Skeletal muscle satellite cell (primary cell): ENCODE results near the gene EIF4G3.
A peak's percentile ranks its signal among the peaks of the same experiment; 100 is the strongest.

Experiments used
- H3K27me3 ChIP-seq: 2 replicates; pipeline ENCODE4 v1.7.0; 2013; ENCODE audit warnings: low read length; ENCODE audit not compliant: control insufficient read depth, insufficient read depth
- H3K36me3 ChIP-seq: 2 replicates; pipeline ENCODE4 v1.7.0; 2013; ENCODE audit warnings: mild to moderate bottlenecking, control low read depth, low read length; ENCODE audit not compliant: insufficient read depth
- H3K4me1 ChIP-seq: 2 replicates; pipeline ENCODE4 v1.7.0; 2013; ENCODE audit warnings: low read length; ENCODE audit not compliant: control insufficient read depth, insufficient read depth
- H3K4me2 ChIP-seq: 2 replicates; pipeline ENCODE4 v1.7.0; 2013; ENCODE audit warnings: mild to moderate bottlenecking, low read length
- H3K4me3 ChIP-seq: 2 replicates; pipeline ENCODE4 v1.7.0; 2013; ENCODE audit warnings: low read length
- H3K9ac ChIP-seq: 2 replicates; pipeline ENCODE4 v1.7.0; 2013; ENCODE audit warnings: mild to moderate bottlenecking, low read depth, low read length, moderate library complexity
- H3K9me3 ChIP-seq: replicated peaks from 2 replicates; pipeline ENCODE4 v1.7.0; 2013; ENCODE audit warnings: mild to moderate bottlenecking, control low read depth, low read length

Gene EIF4G3

DNA sequence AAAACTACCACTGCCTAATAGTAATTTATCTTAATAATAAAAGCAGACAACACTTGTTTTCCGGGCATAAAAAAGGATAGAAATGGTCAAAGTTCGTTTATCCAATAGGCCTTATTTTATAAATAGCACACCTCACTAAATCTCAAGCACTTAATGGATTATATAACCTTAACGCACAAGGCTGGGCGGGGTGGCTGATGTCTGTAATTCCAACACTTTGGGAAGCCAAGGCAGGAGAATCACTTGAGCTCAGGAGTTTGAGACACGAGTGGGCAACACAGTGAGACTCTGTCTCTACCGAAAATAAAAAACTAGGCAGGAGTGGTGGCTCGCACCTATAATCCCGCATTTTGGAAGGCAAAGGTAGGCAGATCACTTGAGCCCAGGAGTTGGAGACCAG lies 12.4 kb downstream of the EIF4G3 start:
- Histone ChIP-seq H3K36me3 (peaks cover 50% of the 10 kb centered on the region), H3K9ac (no peak overlapping the region)

DNA sequence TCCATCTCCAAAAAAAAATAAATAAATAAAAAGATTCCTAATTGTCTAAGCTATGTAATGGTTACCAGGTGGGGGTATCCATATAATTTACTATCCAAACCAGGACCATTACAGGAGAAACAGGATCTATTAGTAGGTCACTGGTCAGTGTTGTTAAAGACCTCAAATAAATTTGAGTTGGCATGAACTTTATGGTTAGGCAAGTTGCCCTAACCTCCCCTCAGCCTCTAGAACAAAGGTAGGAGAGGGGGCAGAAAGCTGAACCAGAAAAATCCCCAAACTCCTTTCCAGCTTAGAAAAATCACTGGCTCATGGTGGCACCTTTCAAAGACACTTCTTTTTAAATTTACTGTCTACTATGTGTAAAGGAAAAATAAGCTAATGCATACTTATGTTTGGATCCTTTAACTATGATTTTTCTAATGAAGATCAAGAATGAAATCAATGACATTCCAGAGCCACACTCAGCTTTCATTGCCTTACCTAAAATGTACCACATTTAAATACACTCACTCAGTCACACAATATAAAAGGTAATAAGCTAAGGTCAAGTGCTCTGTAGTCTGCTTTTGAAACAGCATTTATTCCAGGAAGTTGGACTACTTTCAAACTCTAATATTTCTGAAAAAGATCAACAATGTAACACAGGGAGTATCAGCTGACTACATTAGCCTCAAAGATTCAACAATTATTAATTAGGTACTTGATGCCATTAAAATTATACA lies 13.8 kb downstream of the EIF4G3 start:
- Histone ChIP-seq H3K36me3 (peaks cover 42% of the 10 kb centered on the region), H3K4me1 (peaks cover 3% of the 10 kb centered on the region), H3K4me2 (no peak overlapping the region), H3K9me3 (no peaks in the 10 kb centered on the region), H3K9ac (no peak overlapping the region), H3K4me3 (no peak overlapping the region), H3K27me3 (no peaks in the 10 kb centered on the region)

More for the DNA sequence above, 12.4 kb downstream of the EIF4G3 start:
- no peaks in the 10 kb centered on the region for H3K9me3 ChIP-seq
- no peaks in the 10 kb centered on the region for H3K27me3 ChIP-seq
- peaks cover 3% of the 10 kb centered on the region for H3K4me1 ChIP-seq
- no peak overlapping the region for H3K4me3 ChIP-seq
- no peak overlapping the region for H3K4me2 ChIP-seq

DNA sequence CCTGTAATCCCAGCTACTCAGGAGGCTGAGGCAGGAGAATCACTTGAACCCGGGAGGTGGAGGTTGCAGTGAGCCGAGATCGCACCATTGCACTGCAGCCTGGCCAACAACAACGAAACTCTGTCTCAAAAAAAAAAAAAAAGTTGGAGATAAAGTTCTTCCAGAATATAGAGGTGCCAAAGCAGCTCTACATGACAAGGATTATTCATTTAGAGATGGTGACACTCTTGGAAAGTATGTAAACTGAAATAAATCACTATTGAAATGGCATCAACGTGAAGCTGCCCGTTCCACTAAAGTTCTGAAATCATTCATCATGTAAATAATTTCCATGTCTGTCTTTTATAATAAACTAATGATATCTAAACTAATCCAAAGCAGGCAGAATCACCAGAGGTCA lies 14.9 kb downstream of the EIF4G3 start:
- H3K4me3 ChIP-seq, result no peak overlapping the region
- H3K9ac ChIP-seq, result no peak overlapping the region
- H3K4me1 ChIP-seq, result peaks cover 3% of the 10 kb centered on the region
- no peaks in the 10 kb centered on the region for H3K27me3 ChIP-seq
- H3K36me3 ChIP-seq, result peaks cover 33% of the 10 kb centered on the region
- no peaks in the 10 kb centered on the region for H3K9me3 ChIP-seq
- H3K4me2 ChIP-seq, result no peak overlapping the region

DNA sequence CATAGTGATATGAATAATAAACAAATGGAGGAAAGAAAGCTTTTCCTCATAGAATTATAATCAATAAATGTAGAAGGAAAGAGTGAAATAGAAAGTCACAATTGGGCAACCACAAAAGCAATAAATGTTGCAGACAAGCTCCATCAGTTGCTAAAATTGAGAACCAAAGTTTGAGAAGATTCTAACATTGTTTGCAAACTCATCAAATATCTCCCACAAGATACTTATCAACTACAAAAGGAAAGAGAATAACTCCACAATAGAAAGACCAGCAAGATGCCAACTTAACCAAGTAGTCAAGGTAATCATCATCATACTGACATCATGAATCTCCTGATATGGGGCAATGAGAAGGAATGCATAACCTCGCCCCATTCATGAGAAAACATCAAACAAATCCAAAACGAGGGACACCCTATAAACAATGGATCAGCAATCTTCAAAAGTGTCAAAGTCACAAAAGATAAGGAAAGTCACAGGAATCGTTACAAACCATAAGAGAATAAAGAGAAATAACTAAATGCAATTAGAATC lies 16.4 kb downstream of the EIF4G3 start:
- Histone ChIP-seq H3K9ac (no peak overlapping the region), H3K4me1 (peaks cover under 1% of the 10 kb centered on the region), H3K9me3 (no peaks in the 10 kb centered on the region), H3K27me3 (no peaks in the 10 kb centered on the region), H3K36me3 (peaks cover 20% of the 10 kb centered on the region), H3K4me3 (no peak overlapping the region), H3K4me2 (no peak overlapping the region)

DNA sequence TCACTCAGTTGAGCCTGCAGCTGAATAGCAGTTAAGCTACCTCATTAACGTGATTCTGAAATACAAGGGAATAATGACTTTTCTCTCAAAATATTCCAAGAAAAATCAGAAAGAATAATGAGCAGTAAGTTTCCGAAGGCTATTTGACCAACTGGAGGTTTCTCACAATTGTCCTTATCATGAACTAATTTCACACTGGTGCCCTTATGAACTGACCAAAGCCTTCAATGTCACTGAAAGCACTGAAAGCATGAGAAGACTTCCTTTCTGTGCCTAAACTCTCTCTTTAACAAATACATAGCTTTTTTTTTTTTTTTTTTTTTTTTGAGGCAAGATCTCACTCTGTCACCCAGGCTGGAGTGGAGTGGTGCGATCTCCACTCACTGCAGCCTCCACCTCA lies 18.8 kb downstream of the EIF4G3 start:
- Histone ChIP-seq H3K9me3 (no peaks in the 10 kb centered on the region), H3K9ac (no peak overlapping the region), H3K4me2 (no peak overlapping the region), H3K36me3 (peaks cover 12% of the 10 kb centered on the region), H3K27me3 (no peaks in the 10 kb centered on the region), H3K4me1 (no peaks in the 10 kb centered on the region), H3K4me3 (no peak overlapping the region)

DNA sequence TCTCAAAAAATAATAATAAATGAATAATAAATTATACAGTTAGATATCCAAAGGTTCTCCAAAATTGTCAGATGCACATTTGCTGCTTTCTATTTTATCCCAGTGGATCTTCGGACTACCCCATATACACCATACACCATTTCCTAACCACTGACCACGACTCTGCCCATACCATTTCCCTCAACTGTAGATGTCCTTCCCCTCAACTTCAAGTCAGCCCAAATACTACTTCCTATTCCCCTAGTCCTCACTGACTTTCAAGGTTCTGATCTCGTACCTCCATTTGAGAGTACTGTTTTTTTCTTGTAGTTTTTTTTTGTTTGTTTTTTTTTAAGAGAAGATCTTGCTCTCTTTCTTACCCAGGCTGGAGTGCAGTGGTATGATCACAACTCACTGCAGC lies 19.6 kb downstream of the EIF4G3 start:
- Histone ChIP-seq H3K36me3 (peaks cover 11% of the 10 kb centered on the region), H3K9ac (no peak overlapping the region), H3K9me3 (no peaks in the 10 kb centered on the region), H3K27me3 (no peaks in the 10 kb centered on the region), H3K4me3 (no peak overlapping the region), H3K4me1 (peaks cover under 1% of the 10 kb centered on the region), H3K4me2 (no peak overlapping the region)

DNA sequence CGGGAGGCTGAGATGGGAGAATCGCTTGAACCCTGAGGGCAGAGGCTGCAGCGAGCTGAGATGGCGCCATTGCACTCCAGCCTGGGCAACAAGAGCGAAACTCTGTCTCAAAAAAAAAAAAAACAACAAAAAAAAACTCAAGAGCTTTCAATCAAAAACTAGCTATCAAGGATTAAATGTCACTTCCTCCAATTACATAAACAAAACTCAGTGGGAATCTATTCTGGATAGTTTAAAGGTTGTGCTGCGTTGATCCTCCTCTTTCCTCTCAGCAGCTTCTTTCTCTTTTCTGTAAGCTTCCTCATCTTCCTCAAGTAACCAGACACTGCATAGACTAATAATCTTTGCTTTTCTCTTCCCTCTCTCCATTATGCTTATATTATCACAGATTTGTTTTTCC lies 20.7 kb downstream of the EIF4G3 start:
- no peak overlapping the region for H3K4me3 ChIP-seq
- H3K27me3 ChIP-seq, result no peaks in the 10 kb centered on the region
- peaks cover 4% of the 10 kb centered on the region for H3K4me1 ChIP-seq
- no peak overlapping the region for H3K9ac ChIP-seq
- no peak overlapping the region for H3K4me2 ChIP-seq
- no peaks in the 10 kb centered on the region for H3K9me3 ChIP-seq
- H3K36me3 ChIP-seq, result peaks cover 5% of the 10 kb centered on the region

DNA sequence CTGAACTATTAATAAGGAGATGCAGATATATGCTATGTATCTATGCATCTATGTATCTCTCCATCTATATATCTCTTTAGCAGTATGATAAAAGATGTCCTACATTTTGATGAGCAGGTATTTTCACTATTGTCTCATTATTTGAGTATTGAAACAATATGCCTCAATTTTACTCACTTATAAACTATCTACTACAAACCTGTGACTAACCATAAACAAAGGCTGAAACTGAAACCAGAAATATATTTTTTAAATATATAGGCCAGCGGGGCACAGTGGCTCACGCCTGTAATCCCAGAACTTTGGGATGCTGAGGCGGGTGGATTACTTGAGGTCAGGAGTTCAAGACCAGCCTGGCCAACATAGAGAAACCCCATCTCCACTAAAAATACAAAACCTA lies 22.0 kb downstream of the EIF4G3 start:
- H3K36me3 ChIP-seq, result no peaks in the 10 kb centered on the region
- H3K9ac ChIP-seq, result no peak overlapping the region
- H3K4me3 ChIP-seq, result no peak overlapping the region
- peaks cover 17% of the 10 kb centered on the region for H3K4me1 ChIP-seq
- no peaks in the 10 kb centered on the region for H3K9me3 ChIP-seq
- H3K27me3 ChIP-seq, result no peaks in the 10 kb centered on the region
- no peak overlapping the region for H3K4me2 ChIP-seq

DNA sequence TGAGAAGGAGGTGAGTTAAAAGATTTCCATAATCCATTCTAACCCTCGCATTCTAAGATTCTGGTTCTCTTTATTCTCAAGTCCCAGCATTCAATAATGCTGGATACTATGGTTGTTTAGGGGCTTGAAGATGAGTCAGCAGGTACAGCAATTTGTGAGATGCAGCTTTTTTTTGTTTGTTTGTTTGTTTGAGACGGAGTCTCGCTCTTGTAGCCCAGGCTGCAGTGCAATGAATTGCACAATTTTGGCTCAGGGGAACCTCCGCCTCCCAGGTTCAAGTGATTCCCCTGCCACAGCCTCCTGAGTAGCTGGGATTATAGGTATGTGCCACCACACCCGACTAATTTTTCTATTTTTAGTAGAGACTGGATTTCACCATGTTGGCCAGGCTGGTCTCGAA lies 23.3 kb downstream of the EIF4G3 start:
- no peaks in the 10 kb centered on the region for H3K9me3 ChIP-seq
- H3K36me3 ChIP-seq, result no peaks in the 10 kb centered on the region
- H3K4me3 ChIP-seq, result no peak overlapping the region
- no peak overlapping the region for H3K9ac ChIP-seq
- no peak overlapping the region for H3K4me2 ChIP-seq
- no peaks in the 10 kb centered on the region for H3K27me3 ChIP-seq
- H3K4me1 ChIP-seq, result peaks cover 27% of the 10 kb centered on the region

DNA sequence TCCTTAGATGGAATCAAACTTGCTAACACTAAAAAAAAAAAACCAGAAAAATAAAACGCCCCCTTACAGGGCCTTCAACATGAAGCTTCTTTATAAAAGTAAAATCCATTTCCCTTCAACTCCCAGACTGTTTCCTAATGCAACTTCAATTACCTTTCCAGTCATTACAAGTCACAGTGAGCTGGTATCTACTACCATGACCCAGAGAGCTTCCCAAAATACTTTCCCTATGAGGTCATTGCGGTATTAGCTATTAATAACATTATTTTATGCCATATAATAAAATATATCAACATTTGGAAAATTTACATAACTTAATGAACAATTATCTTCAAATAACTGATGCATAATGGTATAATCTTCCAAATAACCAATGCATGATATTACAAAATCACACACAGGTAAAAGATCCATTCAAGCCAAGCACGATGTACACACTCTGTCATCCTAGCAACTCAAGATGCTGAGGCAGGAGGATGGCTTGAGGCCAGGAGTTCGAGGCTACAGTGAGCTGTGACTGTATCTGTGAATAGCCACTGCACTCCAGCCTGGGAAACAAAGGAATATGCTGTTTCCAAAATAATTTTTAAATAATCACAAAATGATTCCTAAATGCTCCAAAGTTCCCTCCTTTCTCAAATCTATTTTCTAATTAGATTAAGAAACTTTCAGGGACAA lies 24.1 kb downstream of the EIF4G3 start:
- H3K36me3 ChIP-seq, result no peaks in the 10 kb centered on the region
- no peak overlapping the region for H3K4me3 ChIP-seq
- no peaks in the 10 kb centered on the region for H3K27me3 ChIP-seq
- no peak overlapping the region for H3K4me2 ChIP-seq
- H3K4me1 ChIP-seq, result peaks cover 27% of the 10 kb centered on the region
- H3K9ac ChIP-seq, result no peak overlapping the region
- no peaks in the 10 kb centered on the region for H3K9me3 ChIP-seq

DNA sequence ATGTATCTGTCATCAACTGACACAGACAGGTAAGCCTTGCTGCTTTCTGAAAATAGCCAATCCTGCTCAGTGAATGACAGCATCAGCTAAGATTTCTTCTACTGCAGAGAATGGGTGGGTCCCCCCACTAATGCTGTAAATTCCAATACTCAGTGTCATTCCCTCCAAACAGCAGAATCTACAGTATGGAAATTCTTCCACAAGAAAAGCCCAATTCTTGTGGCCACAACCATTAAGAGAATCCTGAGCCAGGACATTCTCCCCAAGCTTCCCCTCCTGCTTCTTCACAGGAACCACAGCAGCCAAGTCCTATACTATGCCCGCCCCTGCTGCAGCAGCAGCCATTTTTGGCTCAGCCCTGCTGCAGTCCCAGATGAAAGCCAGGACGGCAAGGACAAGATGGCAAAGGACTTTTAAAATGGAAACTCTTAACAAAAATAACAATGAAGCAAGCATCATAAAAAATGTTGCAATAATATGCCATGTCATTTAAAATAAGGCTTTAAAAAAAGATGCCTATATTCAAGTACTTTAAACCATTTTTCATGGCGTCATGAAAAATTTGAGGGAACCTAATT lies 26.8 kb downstream of the EIF4G3 start:
- Histone ChIP-seq H3K4me1 (peaks cover 27% of the 10 kb centered on the region), H3K36me3 (peaks cover under 1% of the 10 kb centered on the region), H3K4me3 (peak overlapping the region; percentile 4), H3K27me3 (no peaks in the 10 kb centered on the region), H3K9me3 (no peaks in the 10 kb centered on the region), H3K9ac (peak overlapping the region; percentile 69), H3K4me2 (peak overlapping the region; percentile 59)
